GM12892 (cell line): ENCODE data around the gene HLA-B.

Experiments
- DNase-seq: peaks from one replicate; pipeline ENCODE4 v3.0.0; 2011; ENCODE audit not compliant: insufficient read length
- FAIRE-seq: peaks from 2 replicates; lab custom pipeline; 2011; peaks lifted over from hg19 to GRCh38; lab: Jason Lieb, UNC
- POLR2A ChIP-seq: IDR thresholded peaks from 2 replicates; pipeline ENCODE4 v1.6.1; 2011; ENCODE audit warnings: low read depth, low read length, control low read depth
- POLR2AphosphoS5 ChIP-seq: IDR thresholded peaks from 2 replicates; pipeline ENCODE4 v1.6.1; 2011; ENCODE audit warnings: low read depth, low read length, control low read depth
- TAF1 ChIP-seq: IDR thresholded peaks from 2 replicates; pipeline ENCODE4 v1.6.1; 2011; ENCODE audit warnings: low read depth, mild to moderate bottlenecking, control low read depth, low read length, borderline replicate concordance

Gene HLA-B

GRCh38 chr6:31308845-31309175 is 48.2 kb downstream of the HLA-B start:
- DNase-seq (no peak), FAIRE-seq (no peak)
- TF ChIP-seq POLR2AphosphoS5 (no peak), POLR2A (no peak), TAF1 (no peak)

DNA sequence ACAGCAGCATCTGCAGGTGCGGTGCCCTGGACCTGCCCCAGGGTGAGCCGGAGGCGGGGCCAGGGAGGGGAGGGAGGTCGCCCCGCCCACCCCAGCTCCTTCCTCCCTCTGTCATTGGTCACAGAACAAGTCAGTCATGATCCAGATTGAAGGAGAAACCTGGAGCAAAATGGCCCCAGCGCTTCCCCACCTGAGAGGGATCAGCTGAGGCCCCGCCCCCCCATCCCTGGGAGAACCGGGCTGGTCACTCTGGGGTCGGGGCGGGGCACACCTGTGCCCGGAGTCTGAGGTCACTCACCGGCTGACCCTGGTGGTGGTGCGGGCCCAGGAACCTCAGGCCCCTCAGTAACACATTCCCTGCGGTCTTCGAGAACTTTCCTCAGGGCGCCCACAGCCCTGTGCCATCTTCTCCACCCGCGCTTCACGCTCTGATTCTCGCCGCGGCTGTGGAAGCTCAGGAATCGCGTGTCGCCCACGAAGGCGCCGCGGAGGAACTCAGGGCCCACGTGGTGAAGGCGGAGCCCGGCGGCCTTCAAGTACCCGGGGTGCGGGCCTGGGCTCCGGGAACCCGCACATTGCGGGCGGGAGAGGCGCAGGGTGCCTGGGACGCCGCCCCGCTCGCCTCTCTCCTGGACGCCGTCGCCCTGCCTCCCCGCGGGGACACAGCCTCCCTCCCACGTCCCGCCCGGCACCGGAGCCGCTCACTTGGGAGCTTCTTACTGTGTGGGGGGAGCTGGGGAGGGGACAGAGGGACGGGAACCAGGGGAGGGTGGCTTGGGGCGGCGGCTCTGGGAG is 48.7 kb downstream of the HLA-B start:
- peak; percentile 34 for DNase-seq
- TF ChIP-seq TAF1 = no peak
- TF ChIP-seq POLR2AphosphoS5 = no peak
- TF ChIP-seq POLR2A = no peak
- FAIRE-seq = no peak

DNA sequence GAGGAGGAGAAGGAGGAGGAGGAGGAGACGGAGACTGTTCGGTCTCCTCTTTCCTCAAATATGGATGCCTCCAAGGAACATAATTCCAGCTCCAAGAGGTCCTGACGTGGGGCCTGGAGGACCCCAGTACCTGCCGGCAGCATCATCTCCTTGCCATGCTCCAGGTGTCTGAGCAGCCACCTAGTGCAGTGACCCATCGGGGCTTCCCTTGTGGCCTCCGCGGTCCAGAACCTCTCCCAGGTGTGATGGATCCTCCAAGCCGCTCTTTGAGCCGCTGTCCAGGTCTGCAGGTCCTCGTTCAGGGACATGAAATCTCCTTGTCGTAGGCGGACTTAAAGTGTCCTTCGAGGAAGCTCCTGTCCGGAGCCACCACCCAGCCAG is 49.3 kb downstream of the HLA-B start:
- TF ChIP-seq POLR2AphosphoS5 = no peak
- TF ChIP-seq TAF1 = no peak
- no peak for TF ChIP-seq POLR2A
- FAIRE-seq (no peak), DNase-seq (no peak)

- DNase-seq (no peak), FAIRE-seq (no peak)
- no peak for TF ChIP-seq POLR2A
- TF ChIP-seq TAF1 = no peak
- TF ChIP-seq POLR2AphosphoS5 = no peak
Measured at GRCh38 chr6:31305703-31306219, 51.2 kb downstream of the HLA-B start.

DNA sequence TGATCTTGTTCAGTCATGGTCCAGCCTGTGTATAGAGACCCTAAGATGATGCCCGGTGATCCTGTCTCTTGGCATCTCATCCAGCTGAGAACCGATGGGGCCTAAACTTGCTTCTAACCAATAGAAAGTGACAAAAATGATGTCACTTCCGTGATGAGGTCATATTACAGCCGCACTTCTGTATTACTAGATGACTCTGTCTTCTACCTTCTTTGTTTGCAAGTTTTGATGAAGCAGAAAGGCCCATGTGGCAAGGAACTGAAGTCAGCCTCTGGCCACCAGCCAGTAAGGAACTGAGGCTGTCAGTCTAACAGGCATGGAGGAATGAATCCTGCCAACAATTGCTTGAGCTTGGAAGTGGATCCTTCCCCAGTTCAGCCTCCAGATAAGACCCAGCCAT is 52.3 kb downstream of the HLA-B start:
- TF ChIP-seq TAF1 (no peak), POLR2A (no peak), POLR2AphosphoS5 (no peak)
- DNase-seq = no peak
- no peak for FAIRE-seq
